ENCODE data around the gene AKNA.

Gene AKNA

DNA sequence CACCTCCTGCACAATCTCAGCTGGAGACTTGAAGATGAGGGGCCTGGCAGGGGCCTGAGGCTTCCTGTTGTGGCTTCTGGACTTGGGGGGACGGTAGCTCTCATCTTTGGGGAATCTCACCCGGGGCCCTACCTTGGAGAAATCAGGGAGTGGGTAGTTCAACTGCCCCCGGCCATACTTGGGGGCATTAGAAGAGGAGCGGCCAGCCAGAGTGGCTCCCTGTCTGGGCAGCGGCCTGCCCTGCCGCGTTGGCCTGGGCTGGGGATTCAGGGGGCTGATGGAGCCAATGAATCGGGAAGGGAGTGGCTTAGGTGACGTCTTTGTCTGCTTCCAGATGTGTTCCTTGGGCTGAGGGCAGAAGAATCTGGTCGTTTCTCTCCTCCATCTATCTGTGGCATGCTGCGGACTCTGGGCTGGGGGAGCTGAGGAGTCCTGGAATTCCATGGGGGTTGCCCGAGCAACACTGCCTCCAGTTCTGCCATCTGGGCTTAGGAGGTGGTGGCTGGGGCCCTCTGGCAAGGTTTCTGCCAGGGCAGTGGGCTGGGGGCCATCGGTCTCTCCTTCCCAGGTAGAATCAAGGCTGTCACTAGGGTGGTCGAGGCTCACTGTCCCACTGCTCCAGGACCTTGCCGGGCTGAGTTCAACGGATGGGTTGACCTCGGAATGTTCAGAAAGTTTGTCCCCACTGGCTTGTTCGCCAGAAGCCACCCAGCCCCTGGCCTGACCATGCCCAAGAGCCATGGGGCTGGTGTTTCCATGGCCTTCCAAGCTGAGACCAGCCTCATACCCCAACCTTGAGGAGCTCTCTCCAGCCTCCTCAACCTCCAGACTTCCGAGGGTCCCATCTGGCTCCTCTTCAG is 11.0 kb downstream of the AKNA start:
- no peak for DNase-seq (ENCODE audit: extremely low read depth in 1 of 2, low read depth in 1 of 2)

- DNase-seq (ENCODE audit: extremely low read depth in 1 of 2, low read depth in 1 of 2) = no peak
Measured at GRCh38 chr9:114375386-114376175, 12.2 kb downstream of the AKNA start.

GRCh38 chr9:114374936-114375335 is 12.8 kb downstream of the AKNA start:
- DNase-seq (ENCODE audit: extremely low read depth in 1 of 2, low read depth in 1 of 2) = no peak

DNA sequence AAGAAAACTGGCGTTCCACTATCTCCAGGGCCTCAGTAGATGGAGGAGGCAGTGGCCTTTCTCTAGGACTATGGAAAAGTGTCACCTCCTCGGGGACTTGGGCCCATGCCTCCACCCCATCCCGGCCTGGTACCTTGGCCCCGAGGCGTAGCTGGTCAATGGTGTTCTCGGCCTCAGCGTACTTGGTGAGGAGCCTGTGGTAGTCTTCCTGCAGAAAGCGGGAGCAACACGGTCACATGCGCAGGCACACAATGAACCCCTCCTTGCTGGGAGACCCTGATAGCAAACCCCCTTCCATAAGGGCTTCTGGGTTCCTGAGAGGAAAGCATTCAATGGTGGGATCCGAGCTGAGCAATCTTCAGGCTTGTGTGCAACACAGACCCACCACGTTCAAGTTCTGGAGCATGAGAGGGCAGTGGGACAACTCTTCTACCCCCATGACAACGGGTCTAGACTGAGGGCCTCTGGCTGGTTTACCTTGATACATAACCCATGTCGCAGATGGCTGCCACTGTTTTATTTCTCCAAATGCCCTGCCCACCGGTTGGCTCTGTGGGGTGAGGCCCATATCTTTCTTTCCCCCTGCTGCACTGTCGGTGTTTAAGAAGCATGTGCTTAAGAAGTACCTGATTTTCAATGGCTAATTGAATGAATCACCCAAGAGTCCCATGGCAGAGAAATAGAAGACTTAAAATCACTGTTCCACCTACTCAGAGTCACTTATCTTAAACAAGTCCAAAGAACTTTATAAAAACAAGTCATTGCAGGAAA is 13.6 kb downstream of the AKNA start:
- no peak for DNase-seq (ENCODE audit: extremely low read depth in 1 of 2, low read depth in 1 of 2)

DNA sequence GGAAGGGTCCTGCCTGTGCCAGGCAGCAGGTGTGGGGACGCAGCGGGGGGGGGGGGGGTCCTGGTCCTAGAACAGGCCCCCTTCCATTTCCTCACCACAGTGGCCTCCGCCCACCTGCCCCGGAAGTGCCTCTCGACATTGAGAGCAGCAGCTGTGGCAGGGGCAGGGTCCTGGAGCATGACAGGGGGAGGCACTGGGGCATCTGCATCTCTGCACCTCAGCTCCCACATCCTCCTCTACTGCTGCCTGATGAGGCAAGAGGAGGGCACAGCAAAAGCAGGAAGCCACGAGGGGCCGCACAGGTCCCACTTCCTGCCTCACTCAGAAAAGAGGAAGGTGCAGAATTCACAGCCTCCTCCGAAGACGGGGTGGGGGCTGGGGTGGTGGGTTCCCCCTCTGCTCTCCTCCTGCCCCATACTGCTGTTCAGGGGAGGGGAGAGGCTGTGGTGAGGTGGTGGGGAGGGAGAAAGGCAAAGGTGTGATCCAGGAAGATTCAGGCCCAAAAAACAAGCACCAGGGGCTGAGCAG is 14.8 kb downstream of the AKNA start:
- DNase-seq (ENCODE audit: extremely low read depth in 1 of 2, low read depth in 1 of 2) = peak; percentile 62 to 69

DNA sequence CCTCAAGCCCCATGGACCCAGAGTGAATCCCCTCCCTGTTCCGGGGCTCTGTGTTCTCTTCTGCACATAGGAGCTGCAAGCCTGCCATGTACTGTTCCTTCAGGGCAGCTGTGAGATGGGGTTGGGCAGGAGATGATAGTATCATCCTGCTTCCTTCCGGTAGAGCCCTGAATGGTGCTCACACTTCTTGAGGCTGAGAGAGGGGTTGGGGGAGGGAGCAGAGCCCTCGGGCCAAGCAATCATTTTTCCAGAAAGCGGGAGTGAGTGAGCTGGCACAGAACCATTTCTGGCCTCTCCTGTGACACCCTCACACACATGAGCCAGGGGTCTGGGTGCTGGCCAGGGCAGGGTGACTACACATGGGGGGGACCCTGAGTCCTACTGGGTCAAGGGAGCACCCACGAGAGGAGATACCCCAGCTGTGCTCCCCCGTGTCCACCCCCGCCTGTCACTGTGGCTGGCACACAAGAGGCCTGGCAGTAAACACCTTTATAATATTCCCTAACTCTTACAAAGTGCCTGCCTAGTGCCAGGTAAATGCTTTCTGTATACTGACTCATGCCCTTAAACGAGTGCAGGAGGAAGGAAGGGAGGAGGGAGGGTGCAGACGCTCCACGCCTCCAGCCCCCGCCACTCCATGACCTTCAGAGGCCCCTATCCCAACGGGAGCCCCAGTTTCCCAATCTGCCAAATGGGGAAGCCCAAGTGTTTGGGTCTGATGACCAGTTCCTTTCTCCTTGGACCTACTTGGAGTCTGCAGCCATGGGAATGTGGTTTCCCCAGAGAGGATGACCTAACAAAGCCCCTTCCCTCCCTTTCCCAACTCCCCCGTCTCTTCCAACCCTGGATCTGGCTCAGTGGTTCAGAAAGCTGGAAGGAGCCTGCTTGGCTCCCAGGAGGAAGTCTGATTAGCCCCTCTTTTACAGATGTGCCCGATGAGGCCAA is 15.5 kb downstream of the AKNA start:
- DNase-seq (ENCODE audit: extremely low read depth in 1 of 2, low read depth in 1 of 2) = no peak

DNA sequence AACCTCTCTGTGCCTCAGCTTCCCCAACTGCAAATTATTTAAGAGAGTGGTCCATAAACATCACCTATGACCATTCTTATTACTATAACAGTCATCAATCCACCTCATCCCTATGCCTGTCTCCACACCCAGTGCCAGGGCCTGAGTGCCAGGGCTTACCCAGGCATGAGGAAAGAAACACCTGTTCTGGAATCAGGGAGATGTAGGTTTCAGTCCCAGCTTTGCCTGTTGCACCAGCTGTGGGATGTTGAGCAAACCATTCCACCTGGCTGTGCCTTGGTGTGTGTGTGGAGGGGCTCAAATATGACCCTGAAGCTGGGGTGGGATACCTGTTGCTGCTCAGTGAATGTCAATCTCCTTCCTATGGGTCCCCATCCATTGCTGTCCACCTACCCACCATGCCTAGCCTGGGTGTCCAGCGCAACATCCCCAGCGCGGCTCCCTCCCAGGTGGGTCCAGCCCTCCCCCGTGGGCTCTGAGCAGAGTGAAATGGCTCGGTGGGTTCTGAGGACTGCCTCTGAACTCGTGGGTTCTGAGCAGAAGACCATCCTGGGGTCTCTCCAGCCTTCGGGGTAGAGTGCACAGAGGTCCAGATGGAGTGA is 16.3 kb downstream of the AKNA start:
- no peak for DNase-seq (ENCODE audit: extremely low read depth in 1 of 2, low read depth in 1 of 2)

GRCh38 chr9:114370968-114371320 is 16.8 kb downstream of the AKNA start:
- DNase-seq (ENCODE audit: extremely low read depth in 1 of 2, low read depth in 1 of 2) = no peak

GRCh38 chr9:114370251-114370967 is 17.4 kb downstream of the AKNA start:
- DNase-seq (ENCODE audit: extremely low read depth in 1 of 2, low read depth in 1 of 2) = no peak

- DNase-seq (ENCODE audit: extremely low read depth in 1 of 2, low read depth in 1 of 2) = no peak
Measured at GRCh38 chr9:114369216-114370130, 18.3 kb downstream of the AKNA start.

GRCh38 chr9:114367772-114368569 is 19.8 kb downstream of the AKNA start:
- no peak for DNase-seq (ENCODE audit: extremely low read depth in 1 of 2, low read depth in 1 of 2)

DNA sequence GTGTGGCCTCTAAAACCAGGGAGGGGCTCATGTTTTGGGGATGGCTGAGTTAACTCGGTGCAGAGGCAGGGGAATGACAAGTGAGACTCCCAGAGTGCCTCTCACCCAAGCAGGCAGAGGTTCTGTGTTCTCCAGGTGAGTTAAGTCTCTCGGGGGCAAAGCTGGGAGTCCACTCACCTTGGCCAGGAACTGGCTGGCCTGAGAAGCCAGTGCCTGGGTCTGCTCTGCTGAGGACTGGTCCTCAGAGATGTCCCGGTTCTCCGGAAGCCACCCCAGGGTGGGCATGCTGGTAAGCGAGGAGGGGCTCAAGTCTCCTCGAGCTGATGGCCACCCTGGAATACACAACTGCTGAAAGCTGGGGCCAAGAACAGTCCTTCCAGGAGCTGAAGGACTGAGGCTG is 20.4 kb downstream of the AKNA start:
- DNase-seq (ENCODE audit: extremely low read depth in 1 of 2, low read depth in 1 of 2) = no peak

DNA sequence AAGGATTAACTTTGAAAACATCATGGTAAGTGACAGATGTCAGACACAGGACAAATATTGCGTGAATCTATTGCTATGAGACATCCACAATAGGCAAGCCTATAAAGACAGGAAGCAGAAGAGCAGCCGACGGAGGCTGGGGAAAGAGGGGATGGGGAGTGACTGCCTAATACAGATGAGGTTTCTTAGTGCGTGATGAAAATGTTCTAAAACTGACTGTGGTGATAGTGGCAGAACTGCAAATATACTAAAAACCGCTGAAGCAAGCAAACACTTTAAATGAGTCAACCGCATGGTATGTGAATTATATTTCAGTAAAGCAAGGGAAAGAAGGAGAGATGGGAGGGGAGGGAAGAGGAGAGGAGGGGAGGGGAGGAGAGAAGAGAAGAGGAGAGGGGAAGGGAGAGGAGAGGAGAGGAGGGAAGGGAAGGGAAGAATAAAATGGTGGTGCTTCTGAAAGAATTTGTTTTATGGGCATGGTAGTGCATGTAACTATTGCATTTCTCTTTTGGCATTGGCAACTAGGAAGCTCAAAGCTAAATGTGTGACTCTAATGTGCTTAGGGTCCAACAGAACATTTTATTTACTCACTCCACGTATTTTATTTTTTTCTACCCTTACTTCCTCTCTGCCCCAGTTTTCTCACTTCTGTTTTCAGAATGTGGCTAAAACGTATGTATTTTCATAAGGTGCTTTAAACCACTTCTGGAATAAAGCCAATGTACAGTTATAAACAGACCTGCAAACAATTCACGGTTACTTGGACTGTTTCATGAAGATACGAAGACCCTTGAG is 21.3 kb downstream of the AKNA start:
- no peak for DNase-seq (ENCODE audit: extremely low read depth in 1 of 2, low read depth in 1 of 2)

DNA sequence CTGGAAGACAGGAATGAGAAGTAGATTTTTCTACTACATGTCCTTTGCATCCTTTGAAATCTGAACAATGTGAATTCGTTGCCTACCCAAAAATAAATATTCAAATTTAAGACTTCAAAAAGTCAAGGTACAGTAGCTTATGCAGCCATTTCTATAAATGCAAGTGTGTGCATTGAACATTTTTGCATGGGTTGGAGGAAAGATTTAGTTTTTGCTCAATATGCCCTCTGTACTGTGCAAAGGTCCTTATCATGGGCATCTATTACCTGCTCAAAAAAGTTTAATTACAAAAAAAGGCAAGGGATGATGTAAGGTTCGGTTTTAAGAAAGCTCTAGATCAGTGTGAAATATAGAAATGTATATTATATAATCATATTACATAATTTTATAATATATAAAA is 22.6 kb downstream of the AKNA start:
- DNase-seq (ENCODE audit: extremely low read depth in 1 of 2, low read depth in 1 of 2) = no peak

DNA sequence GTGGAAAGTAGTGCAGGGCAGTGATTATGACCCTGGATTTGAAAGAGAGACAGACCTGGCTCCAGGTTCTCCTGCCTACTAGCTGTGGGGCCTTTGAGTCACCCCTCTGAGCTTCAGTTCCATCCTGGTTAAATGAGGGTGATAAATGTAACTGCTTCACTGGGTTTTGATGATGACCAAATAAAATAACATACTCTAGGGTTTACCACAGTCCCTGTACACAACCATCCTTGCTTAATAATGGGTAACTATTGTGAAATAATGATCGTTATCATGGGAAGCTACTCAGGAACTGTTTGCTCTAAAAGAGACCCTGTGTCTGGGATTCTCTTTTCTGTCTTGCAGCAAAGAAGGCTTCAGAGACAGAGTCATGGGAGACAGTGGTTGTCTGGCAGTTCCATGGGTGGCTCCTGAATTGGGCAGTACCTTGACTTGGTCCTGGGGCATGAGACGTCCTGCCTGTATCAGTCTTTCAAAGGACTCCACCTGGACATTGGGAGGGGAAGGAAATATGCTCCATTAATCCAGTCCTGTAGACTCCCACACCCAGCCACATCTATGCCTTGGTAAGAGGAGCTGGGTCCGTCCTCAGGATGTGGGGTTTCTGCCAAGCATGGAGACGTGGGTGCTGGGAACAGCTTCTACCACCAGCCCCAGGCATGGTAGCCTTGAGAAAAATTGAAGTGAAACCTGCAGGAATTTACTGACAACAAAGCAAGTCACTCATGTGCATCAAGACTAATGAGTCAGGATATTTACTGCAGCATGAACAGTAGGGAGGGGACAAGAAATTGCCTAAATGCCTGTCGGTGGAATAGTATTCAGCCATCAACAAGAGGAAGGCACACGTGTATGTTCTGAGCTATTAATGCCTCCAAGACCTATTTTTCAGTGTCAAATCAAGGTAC is 23.4 kb downstream of the AKNA start:
- no peak for DNase-seq (ENCODE audit: extremely low read depth in 1 of 2, low read depth in 1 of 2)

Measured in activated CD8-positive, alpha-beta memory T cell treated with anti-CD3 and anti-CD28 coated beads for 1 hour (primary cell).